HG03196 (cell line): ENCODE data around the gene RASL10B.
"Not testable (repeated sequence)": the region's sequence is repeated elsewhere in the genome, so short reads cannot be mapped to it uniquely, and the experiment has no call there.

Experiments used
- ATAC-seq: cut with Tn5 transposase; IDR thresholded peaks from one replicate; pipeline ENCODE4 v1.9.1; 2021; ENCODE audit not compliant: unreplicated experiment

The RASL10B gene

DNA sequence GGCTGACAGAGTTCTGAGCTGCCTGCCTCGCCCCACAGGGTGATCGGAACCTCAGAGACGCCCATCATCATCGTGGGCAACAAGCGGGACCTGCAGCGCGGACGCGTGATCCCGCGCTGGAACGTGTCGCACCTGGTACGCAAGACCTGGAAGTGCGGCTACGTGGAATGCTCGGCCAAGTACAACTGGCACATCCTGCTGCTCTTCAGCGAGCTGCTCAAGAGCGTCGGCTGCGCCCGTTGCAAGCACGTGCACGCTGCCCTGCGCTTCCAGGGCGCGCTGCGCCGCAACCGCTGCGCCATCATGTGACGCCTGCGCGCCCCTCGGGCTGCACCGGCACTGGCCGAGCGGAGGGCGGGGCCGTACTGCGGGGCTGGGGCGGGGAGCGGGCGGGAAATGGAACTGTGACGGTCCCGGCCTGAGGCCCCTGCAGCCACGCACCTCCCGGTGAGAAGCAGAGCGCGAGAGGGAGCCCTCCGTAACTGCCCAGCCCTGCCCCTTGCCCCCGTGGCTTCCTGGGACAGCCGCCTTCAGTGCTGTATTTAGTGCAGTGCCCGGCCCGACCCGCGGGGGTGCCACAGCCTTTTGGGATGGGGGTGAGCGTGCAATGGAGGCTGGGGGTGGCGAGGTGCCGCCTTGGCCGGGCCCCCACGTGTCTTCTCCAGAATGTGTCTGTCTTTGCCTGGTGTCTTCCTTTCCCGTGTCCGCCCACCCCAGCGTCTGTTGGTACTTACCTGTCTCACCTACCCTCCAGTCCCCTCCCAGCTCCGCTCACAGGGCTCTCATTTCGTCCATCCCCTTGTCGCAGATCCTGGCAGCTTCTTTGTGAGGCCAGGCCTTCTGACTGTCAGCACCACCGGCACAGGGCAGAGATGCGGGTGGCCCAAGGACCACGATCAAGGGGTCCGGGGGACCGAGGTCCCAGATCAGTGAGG lies 9.8 kb downstream of the RASL10B start:
- ATAC-seq, result no peak

- ATAC-seq, result no peak
Measured at GRCh38 chr17:35742496-35742895, 11.1 kb downstream of the RASL10B start.

- no peak for ATAC-seq
Measured at GRCh38 chr17:35742896-35743477, 11.5 kb downstream of the RASL10B start.

GRCh38 chr17:35743626-35744328 lies 12.3 kb downstream of the RASL10B start:
- ATAC-seq, result no peak

- no peak for ATAC-seq
Measured at GRCh38 chr17:35744830-35745229, 13.4 kb downstream of the RASL10B start.

DNA sequence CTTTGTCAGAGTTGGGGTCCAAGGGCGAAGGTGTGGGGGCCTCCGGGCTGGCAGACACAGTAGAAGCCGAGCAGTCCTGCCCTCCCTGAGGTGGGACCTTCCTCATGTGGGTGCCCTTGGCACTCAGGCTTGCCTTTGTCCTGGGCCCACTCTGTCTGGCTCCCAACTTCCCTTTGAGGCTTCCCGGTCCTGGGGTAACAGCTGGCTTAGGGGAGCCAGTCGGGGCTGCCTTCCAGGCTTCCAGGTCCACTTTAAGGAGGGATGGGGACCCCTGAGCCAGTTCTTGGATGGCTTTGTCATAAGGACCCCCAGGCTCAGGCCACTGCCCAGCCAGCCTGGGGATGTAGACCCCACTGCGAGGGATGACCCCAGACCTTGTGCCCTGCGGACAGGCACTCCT lies 13.8 kb downstream of the RASL10B start:
- no peak for ATAC-seq

GRCh38 chr17:35745749-35746320 lies 14.4 kb downstream of the RASL10B start:
- ATAC-seq, result no peak

GRCh38 chr17:35747540-35748017 lies 16.1 kb downstream of the RASL10B start:
- no peak for ATAC-seq

DNA sequence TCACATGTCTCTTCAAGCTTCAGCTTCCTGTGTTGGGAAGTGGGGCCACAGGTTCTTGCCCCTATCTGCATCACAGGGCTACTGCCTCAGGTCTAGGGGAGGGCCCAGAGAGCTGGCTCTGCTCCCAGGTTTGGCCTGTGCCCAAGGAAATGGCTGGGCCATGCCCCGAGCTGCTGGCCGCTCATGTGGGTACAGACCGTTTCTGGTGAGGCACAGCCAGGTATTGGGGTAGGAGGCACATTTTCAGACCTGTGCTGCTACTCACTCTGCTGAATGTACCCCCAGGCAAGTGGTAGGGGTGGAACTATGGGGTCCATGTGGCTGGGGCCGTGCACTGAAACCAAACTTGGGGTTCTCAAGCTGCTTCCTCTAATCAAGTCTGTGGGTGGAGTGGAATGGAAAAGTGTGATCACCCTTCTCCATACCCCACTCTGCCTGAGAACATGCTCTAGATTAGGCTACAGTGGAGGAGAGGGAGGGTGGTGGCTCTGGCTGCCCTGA lies 17.0 kb downstream of the RASL10B start:
- ATAC-seq, result no peak

DNA sequence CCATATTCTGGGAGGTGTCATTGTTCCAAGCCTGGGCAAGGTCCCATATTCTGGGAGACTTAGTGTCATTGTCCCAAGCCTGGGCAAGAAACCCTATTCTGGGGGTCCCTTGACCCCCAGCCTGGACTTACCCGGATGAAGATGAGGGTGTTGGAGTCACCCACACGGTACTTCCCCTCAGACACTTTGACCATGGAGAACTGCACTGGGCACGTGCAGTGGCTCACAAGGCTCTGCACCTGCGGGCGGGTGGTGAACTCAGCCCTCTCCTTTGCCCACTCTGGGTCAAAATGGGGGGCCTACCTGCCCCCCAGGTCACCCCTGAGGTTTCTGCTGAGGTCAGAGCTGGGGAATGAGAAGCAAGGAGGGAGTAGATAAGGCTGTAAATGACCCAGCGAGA lies 17.5 kb downstream of the RASL10B start:
- no peak for ATAC-seq

DNA sequence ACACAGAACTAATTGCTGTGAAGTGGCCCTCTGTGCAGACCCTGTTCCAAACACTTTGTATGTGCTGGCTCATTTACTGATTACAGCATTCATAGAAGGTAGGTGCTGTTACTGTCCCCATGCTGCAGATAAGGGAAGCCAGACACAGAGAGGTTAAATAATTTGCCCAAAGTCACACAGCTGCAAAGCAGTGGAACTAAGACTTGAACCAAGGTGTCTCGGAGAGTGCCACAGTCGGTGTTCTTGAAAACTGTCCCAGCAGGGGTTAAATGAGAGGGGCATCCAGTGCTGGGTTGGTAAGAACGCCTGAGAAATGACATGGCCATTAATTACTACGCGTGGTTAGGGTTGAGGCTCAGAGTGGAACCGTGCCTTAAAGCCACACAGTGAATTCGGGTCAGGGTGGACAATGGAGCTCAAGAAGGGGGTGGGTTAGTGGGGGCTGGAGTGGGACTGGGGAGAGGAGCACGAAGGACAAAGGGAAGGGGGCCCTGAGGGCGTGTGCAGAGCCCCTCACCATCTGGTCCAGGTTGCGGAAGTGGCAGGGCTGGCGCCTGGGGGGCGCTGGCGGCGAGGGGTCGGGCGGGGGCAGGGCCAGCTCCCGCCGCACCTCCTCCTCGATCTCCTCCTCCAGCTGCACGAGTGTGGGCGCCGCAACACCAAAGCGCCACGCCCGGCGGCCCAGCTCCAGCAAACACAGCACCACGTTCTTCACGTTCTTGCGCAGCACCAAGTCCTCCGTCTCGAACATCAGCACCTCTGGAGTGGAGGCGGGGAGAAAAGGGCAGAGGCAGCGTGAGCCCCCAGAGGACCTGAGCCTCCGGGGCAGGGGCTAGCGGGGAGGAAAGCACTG lies 18.3 kb downstream of the RASL10B start:
- ATAC-seq, result no peak

DNA sequence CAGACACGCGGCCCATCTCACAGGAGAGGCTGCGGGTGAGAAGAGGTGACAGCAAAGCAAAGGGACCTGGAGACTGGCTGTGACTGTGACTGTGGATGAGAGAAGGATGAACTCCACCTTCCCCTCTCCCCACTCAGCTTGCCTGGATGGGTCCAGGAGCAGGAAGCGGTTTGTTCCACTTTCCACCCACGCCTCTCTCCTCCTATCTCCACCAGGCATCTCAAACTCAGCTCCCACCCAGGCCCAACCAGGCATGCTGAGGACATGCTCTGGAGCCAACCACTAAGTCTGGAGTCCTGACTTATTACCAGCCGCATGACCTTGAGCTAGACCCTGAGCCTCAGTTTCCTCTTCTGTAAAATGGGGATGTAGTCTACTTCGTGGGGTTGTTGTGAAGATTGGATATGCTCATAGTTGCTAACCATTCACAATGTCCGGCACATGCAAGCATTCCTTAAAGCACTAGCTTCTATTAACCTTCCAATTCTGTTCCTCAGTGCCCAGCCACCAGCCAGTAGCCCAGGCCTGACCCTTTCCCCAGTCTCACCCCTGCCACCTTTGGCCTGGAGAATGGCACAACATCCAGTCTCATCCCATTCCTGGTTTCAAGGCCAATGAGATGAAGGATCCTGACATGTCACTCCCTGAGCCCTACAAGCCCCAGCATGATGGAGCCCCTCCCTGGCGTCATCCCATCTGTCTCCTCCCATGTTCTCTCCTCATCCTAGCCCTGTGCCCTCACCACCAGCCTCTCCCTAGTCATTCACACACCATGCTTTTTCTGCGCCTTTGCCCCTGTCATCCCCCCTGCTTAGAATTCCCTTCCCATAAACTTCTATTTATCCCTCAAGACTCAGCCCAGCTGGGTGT lies 19.3 kb downstream of the RASL10B start:
- no peak for ATAC-seq

GRCh38 chr17:35751541-35751940 lies 20.1 kb downstream of the RASL10B start:
- ATAC-seq, result not testable (repeated sequence)

DNA sequence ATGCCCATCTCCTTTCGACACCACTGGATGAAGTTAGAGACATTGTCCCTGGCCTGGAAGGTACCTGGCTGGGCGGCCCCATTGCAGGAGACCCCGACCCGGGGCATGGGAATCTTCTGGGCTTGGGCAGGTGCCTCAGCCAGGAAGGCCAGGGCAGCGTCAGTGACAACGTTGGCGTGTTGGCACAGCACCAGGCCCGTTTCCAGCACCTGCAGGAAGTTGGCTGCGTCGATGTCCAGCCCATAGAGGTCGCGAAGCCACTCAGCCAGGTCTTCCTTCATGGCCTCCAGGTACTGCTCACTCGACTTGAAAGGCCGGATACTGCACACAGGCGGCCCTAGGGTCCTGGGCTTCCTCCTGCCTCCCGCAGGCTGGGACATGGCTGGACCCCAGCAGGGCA lies 21.0 kb downstream of the RASL10B start:
- ATAC-seq, result no peak

- ATAC-seq, result no peak
Measured at GRCh38 chr17:35752945-35753764, 21.7 kb downstream of the RASL10B start, which contains the start of gene GAS2L2. Gene GAS2L2, minus strand, starts transcription at chr17:35753239. Its CDS starts 389 bp downstream, at chr17:35752850.

DNA sequence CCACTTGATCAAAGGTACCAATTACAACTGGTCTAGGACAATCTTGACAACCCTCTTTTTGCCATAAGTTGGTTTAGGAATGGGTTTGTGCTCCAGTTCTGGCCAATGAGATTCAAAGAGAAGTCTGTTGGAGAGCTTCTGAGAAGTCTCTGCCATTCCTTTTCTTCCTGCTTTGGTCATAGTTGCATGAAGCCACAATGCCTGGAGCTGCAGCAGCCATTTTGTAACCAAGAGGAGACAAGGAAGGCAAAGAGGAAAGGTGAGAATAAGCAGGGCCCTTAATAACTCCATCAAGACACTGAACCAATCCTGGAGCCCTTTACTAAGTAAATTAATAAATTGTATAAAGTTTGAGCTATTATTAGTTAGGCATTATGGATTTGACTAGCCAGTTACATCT lies 25.8 kb downstream of the RASL10B start:
- no peak for ATAC-seq

GRCh38 chr17:35760587-35760986 lies 29.1 kb downstream of the RASL10B start, which contains the start of gene C17orf50:
Gene C17orf50, plus strand, starts transcription at chr17:35760887. Its CDS starts 55 bp downstream, at chr17:35760942.
- no peak for ATAC-seq

DNA sequence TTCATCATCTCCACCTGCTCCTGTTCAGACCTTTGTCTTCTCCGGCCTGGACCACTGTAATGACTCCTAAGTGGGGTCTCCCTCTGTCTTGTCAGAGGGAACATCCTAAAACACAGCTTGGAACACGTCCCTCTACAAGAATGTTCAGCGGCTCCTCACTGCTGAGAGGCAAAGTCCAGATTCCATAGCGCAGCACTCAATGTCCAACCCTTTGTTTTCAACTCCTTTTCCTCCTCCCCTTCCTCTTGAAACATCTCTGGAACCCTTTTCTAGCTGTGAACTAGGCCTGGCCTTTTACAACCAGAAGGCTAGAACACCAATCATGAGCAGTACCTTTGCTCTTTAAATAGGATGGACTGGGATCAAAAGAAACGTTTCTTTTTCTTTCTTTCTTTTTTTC lies 30.2 kb downstream of the RASL10B start:
- ATAC-seq, result no peak
